Stimulated activated CD4-positive, alpha-beta T cell treated with anti-CD3 and anti-CD28 coated beads, Interleukin-15, amount 100 ng/mL, for 48 hours (primary cell): ENCODE data around the gene CTF1.
"Not testable (repeated sequence)": the region's sequence is repeated elsewhere in the genome, so short reads cannot be mapped to it uniquely, and the experiment has no call there.

Source experiments
- DNase-seq, 2 donors: peaks; one replicate each; pipeline ENCODE4 v3.0.0-alpha.2; 2020; ENCODE audit warnings: low read depth in 2 of 2

CTF1 gene

DNA sequence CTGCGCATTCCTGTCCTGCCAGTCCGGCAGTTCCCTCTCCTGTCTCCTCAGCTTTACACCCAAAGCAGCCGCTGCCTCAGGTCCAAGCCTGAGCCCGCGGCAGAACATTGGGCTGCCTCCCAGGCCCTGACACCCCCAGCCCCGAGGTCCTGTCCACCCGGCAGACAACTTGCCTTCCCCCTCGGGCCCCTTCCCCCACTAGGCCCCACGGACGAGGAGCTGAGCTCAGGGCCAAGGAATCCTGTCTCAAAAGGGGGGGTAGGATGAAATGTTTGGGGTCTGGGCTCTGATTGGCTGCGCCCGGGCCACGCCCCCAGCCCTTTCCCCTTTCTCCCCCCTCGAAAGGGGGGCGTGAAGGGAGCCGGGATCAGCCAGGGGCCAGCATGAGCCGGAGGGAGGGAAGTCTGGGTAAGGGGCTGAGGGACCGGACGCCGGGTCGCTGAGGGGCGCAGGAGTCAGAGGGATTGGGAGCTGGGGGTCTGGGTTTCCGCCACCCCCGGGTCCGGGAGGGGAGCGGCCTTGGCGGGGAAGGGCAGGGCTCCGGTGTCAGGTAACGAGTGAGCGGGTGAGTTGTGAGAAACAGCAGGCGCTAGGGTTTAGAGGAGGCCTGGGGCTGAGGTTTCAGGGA lies at the start of gene CTF1:
Gene CTF1 (plus strand): TSS at position 354 of the 628 bp plus-strand sequence. CDS start 30 bp downstream, at position 384.
- no peak for DNase-seq

DNA sequence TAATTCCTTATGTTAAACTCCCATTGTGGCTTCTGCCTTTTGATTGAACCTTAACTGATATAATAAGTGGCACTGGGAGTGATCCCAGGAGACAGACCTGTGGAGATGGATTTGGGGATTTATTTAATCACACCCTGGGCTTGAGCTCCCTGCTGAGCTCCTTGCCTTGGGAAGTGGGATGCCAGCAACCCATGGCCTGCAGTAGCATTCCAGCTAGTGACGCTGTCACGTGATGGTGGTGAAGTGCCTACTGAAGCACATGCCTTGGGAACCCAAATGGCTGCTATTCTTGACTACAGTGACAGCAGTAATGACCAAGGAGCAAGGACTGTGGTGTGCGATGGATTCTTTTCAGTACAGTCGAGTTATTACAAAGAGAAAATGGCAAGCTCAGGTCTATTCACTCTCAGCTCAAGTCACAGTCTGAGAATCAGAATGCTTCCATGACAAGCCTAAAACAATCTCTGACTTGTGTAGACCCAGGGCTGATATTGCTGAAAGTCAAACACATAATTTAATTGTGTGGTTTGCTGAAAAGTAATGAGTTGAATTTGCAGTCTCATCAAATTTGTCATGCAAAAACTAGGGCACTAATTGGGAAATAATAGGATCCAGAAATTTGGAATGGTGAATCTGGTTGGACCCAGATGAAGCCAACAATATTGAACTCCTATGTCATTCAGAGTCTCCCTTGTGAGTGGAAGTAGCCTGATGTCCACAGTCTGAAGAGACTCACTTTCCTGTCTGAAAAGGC lies 49.6 kb upstream of the CTF1 start:
- DNase-seq = no peak

- DNase-seq = no peak
Measured at GRCh38 chr16:30850246-30850645, 46.2 kb upstream of the CTF1 start.

- DNase-seq = no peak
Measured at GRCh38 chr16:30853758-30854157, 42.7 kb upstream of the CTF1 start.

GRCh38 chr16:30858111-30858495 lies 38.3 kb upstream of the CTF1 start:
- no peak for DNase-seq

DNA sequence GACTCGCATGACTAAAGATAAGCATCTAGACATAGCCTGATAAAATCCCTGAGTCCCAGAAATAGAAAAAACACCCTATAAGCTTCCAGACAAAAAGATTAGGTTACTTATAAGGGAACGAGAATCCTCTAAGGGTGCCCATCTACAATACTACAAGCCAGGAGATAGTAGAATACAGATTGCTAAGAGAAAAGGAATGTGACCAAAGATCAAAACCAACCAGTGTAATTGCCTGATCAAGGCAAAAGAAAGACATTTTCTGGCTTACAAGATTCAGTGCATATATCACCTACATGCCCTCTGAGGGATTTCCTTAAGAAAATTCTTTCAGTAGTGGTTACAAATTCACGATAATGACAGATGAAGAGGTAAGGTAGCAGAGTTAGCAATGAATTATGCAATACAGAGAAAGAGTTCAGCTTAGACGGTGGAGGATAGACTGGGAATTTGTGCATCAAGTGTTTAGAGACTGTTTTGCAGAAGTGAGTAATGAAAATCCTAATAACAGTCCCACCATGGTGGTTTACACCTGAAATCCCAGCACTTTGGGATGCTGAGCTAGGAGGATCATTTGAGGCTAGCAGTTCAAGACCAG lies 37.5 kb upstream of the CTF1 start:
- no peak for DNase-seq

GRCh38 chr16:30860729-30861128 lies 35.7 kb upstream of the CTF1 start:
- DNase-seq = not testable (repeated sequence)

DNA sequence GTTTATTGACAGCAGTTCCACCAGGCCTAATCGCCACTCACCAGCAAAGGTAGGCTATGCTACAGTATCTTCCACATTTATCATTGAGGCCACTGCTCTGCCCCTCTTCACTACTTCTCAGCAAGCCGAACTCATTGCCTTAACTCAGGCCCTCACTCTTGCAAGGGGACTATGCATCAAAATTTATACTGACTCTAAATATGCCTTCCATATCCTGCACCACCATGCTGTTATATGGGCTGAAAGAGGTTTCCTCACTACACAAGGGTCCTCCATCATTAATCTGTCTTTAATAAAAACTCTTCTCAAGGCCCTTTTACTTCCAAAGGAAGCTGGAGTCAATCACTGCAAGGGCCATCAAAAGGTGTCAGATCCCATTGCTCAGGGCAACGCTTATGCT lies 33.2 kb upstream of the CTF1 start:
- DNase-seq = not testable (repeated sequence)

- DNase-seq = no peak
Measured at GRCh38 chr16:30866031-30866430, 30.4 kb upstream of the CTF1 start.

DNA sequence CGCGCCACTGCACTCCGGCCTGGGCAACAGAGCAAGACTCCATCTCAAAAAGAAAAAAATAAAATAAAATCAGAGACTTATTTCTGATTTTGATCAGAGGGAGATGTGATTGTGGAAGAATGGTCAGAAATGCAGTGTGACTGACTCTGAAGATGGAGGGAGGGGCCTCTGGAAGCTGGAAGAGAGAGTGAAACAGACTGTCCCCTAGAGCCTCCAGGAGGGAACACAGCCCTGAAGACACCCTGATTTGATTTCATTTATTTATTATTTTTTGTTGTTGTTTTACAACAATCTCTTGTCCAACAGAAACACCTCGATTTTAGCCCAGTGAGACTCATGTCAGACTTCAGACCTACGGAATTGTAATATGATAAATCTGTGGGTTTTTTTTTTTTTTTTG lies 28.7 kb upstream of the CTF1 start:
- no peak for DNase-seq

- no peak for DNase-seq
Measured at GRCh38 chr16:30870904-30871303, 25.5 kb upstream of the CTF1 start.

DNA sequence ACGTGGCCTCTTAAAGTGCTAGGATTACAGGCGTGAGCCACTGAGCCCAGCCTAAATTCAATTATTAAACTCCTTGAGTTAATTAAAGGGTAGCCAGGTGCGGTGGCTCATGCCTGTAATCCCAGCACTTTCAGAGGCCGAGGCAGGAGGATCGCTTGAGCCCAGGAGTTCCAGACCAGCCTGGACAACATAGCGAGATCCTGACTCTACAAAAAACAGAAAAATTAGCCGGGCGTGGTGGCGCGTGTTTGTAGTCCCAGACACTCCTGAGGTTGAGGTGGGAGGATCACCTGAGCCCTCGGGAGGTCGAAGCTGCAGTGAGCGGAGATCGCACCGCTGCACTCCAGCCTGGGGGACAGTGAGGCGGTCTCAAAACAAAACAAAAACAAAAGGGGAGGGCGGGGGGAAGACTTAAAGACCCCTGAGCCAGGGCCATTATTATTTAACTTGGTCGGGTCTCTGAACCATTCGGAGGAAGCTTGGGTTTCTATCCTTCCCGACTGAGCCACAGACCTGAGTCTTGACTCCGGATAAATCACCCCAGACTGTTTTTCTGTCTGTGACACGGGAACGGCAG lies 22.1 kb upstream of the CTF1 start:
- DNase-seq = no peak

DNA sequence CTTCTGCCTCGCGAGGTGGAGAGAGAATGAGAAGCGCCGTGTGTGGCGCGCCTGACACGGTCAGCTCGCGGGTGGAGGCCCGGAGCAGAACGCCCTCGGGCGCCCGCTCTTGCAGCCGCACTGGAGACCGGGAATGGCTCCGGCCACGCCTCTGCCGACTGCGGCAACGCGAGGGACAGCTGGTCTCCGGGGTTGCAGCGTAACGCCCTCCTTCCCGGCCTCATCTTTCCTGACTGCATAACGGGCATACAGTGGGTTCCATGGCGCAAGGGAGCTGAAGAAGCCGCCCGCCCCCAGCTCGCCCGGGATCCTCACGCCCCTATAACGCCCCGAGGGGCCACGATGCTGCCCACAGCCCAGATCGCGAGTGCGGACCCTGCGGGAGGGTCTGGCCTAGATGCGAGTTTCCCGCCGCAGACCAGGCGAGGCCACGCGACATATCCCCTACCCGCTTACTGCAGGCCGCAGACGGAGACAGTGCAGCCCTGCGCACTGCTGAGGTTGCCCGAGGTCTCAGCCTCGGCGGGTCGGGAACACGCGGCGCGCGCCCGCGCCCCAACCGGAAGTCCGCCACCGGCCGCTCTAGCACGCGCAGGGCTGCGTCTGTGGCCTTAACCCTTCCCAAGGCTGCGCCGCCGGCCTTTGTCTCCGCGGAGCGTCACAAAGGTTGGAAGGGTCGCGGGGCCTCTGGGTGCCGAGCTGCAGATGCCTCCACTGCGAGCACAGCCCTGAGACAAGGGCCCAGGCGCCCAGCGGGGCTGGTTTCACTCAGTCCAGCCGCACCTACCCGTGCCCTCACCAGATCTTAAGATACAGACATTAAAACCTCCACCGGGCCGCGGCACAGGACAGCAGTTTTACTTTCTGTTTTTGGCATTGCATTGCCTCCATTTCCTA lies 21.3 kb upstream of the CTF1 start:
- DNase-seq = peak; percentile 75 to 84

DNA sequence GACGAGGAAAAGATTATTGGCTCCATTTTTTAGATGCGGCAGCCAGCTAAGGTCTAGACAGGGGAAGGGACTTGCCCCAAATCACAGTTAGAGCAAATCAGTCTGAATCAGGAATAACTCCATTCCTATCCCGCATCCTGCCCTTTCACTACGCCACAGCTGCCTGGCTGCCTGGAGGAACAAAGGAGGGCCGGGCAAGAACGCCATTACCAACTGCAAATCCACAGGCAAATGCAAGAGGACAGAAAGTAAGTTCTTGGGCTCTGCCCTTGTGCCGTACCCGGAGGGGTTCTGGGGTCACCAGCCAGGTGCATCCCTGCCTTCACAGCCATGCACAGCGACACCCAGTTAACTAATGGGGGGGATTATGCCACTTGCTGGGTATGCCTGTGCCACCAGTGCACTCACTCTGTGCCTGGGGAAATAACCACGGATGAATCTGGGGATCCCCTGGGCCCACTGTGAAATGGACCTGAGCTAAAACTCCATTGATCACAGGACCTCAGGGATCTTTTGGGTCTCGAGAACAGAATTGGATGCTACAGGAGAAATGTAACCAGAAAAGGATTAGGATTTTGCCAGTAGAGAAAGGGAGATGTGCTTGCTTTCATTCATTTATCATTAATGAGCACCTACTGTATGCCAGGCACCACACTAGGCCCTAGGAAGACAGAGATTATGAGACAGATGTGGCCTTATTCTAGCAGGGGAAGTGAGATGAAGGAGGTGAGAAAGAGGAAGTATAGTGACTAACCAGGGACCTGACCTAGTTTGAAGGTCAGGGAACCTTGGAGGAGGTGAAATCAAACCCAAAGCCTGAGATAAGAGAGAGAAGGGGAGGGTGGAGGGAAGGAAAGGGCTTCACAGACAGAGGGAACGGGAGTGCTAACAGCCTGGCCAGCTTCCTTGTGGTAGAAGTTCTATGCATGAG lies 20.3 kb upstream of the CTF1 start:
- no peak for DNase-seq

DNA sequence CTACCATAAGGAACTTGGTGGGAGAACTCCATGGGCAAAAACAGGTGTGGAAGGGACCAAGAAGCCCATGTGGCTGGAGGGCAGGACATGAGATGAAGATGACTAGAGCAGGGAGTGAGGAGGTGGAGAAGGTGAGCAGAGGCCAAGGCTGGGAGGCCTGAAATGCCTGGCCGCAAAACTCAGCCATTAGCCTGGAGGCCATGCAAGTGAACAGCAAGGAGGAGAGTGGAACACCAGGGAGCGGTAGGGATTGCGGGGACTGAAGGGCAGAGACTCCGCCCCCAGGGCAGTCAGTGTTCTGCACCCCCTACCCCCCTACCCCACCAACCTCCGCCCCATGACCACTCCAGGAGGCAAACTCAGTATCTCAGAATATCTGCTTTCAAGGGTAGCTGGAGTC lies 19.5 kb upstream of the CTF1 start:
- no peak for DNase-seq

- DNase-seq = no peak
Measured at GRCh38 chr16:30882429-30883310, 13.7 kb upstream of the CTF1 start.

- DNase-seq = no peak
Measured at GRCh38 chr16:30884760-30885159, 11.7 kb upstream of the CTF1 start.

DNA sequence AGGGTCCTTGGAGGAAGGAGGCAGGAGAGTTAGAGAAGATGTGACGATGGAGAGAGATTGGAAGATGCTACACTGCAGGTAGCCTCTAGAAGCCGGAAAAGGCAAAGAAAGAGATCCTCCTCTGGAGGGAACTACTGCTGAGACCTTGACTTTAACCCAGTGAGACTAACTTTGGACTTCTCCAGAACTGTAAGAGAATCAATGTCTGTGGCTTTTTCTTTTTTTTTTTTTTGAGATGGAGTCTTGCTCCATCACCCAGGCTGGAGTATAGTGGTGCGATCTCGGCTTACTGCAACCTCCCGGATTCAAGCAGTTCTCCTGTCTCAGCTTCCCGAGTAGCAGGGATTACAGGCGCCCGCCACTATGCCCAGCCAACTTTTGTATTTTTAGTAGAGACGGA lies 11.2 kb upstream of the CTF1 start:
- no peak for DNase-seq

DNA sequence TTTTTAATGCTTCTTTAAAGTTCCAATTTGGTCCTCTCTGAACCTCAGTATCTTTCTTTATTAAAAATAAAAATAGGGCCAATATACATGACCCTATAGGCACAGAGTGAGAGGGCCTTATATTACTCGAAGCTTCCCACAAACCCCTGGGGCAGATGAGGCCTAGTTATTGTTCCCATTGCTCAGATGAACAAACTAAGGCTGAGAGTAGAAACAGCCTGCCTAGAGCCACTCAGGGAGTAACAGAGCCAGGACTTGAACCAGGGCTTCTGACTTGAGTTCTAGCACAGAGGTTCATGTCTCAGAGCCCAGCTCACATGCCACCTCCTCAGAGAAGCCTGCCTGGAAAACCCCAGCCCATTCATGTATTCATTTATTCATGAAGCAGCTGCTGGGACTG lies 10.3 kb upstream of the CTF1 start:
- no peak for DNase-seq

DNA sequence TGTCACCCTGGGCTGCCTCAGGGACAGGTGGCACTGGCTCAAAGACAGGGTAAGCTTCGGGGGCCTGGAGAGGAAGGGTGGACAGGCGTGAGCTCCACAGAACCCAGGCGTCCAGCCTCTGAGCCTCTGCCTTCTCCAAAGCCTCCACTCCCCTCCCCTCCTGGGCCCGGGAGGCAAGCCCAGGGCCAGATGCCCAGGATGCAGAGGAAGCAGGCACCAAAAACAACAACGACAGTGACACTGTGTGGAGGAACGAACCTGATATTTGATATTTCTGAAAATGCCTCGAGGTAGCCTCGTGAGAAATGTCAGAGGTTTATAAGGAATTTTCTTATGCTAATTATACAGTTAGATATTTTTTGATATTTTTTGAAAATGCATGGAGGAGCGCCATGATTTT lies 8.5 kb upstream of the CTF1 start:
- no peak for DNase-seq
